HG02642 (cell line): Measurements from ENCODE around the gene PIEZO1.
"Not testable (repeated sequence)": the region's sequence is repeated elsewhere in the genome, so short reads cannot be mapped to it uniquely, and the experiment has no call there.

Source experiments
- ATAC-seq: cut with Tn5 transposase; IDR thresholded peaks from one replicate; pipeline ENCODE4 v1.9.1; 2021; ENCODE audit warnings: mild to moderate bottlenecking; ENCODE audit not compliant: unreplicated experiment, poor library complexity

PIEZO1 gene

GRCh38 chr16:88784074-88784855 is 755 bp downstream of the PIEZO1 start:
- ATAC-seq = peak; percentile 32

GRCh38 chr16:88783391-88784073 is 1.5 kb downstream of the PIEZO1 start:
- peak; percentile 1 for ATAC-seq

- no peak for ATAC-seq
Measured at GRCh38 chr16:88782454-88783390, 2.3 kb downstream of the PIEZO1 start.

- ATAC-seq = no peak
Measured at GRCh38 chr16:88781140-88782077, 3.6 kb downstream of the PIEZO1 start.

GRCh38 chr16:88780142-88781062 is 4.6 kb downstream of the PIEZO1 start:
- no peak for ATAC-seq

- no peak for ATAC-seq
Measured at GRCh38 chr16:88779406-88780141, 5.4 kb downstream of the PIEZO1 start.

- ATAC-seq = no peak
Measured at GRCh38 chr16:88778541-88779065, 6.4 kb downstream of the PIEZO1 start.

- ATAC-seq = no peak
Measured at GRCh38 chr16:88778271-88778525, 6.8 kb downstream of the PIEZO1 start.

GRCh38 chr16:88777471-88778270 is 7.3 kb downstream of the PIEZO1 start:
- ATAC-seq = no peak

GRCh38 chr16:88775825-88776224 is 9.2 kb downstream of the PIEZO1 start:
- no peak for ATAC-seq

- ATAC-seq = no peak
Measured at GRCh38 chr16:88774544-88775393, 10.3 kb downstream of the PIEZO1 start.

GRCh38 chr16:88773812-88774291 is 11.2 kb downstream of the PIEZO1 start:
- ATAC-seq = no peak

GRCh38 chr16:88772871-88773811 is 11.9 kb downstream of the PIEZO1 start:
- no peak for ATAC-seq

GRCh38 chr16:88771781-88772180 is 13.2 kb downstream of the PIEZO1 start:
- not testable (repeated sequence) for ATAC-seq

- ATAC-seq = no peak
Measured at GRCh38 chr16:88771294-88771772, 13.7 kb downstream of the PIEZO1 start.
